Neural cell (in vitro differentiated cells): Measurements from ENCODE around the gene TMC3.

ENCODE experiments used
- CTCF ChIP-seq: fragments of 450-650 bp; IDR thresholded peaks from 2 replicates; pipeline ENCODE4 v1.5.1; 2014; ENCODE audit warnings: antibody characterized with exemption, mild to moderate bottlenecking, moderate library complexity; ENCODE audit not compliant: poor library complexity, severe bottlenecking
- REST ChIP-seq: IDR thresholded peaks from 2 replicates; pipeline ENCODE4 v1.6.1; 2012; ENCODE audit warnings: borderline replicate concordance

GRCh38 chr15:81297603-81298575 lies 76.1 kb downstream of the TMC3 start:
- TF ChIP-seq CTCF (no peak), REST (no peak)
